H54 (cell line): ENCODE measurements around the gene CCDC171.

ENCODE experiments used
- DNase-seq: peaks from one replicate; pipeline ENCODE4 v3.0.0; 2011; ENCODE audit warnings: low spot score, mixed read lengths; ENCODE audit not compliant: insufficient read length
- FAIRE-seq: peaks from 3 replicates; lab custom pipeline; 2011; peaks lifted over from hg19 to GRCh38; lab: Jason Lieb, UNC
- POLR2A ChIP-seq: IDR thresholded peaks from 2 replicates; pipeline ENCODE4 v1.6.1; 2011; ENCODE audit warnings: low read depth, mild to moderate bottlenecking, low read length

The CCDC171 gene

GRCh38 chr9:15837079-15837679, 284.3 kb downstream of the CCDC171 start:
- peak; percentile 12 for DNase-seq
- TF ChIP-seq POLR2A = no peak
- peak; percentile 94 for FAIRE-seq

GRCh38 chr9:15842051-15842450, 289.2 kb downstream of the CCDC171 start:
- FAIRE-seq = no peak
- TF ChIP-seq POLR2A = no peak
- no peak for DNase-seq

- FAIRE-seq (no peak), DNase-seq (no peak)
- TF ChIP-seq POLR2A = no peak
These were observed 290.5 kb downstream of the CCDC171 start for GRCh38 chr9:15843316-15843715.

GRCh38 chr9:15843931-15844330, 291.1 kb downstream of the CCDC171 start:
- TF ChIP-seq POLR2A = no peak
- DNase-seq (no peak), FAIRE-seq (no peak)

- DNase-seq (no peak), FAIRE-seq (no peak)
- TF ChIP-seq POLR2A = no peak
These were observed 293.8 kb downstream of the CCDC171 start for GRCh38 chr9:15846611-15847010.

GRCh38 chr9:15849871-15850270, 297.0 kb downstream of the CCDC171 start:
- no peak for DNase-seq
- TF ChIP-seq POLR2A = no peak
- FAIRE-seq = no peak

GRCh38 chr9:15851766-15852165, 298.9 kb downstream of the CCDC171 start:
- TF ChIP-seq POLR2A = no peak
- no peak for DNase-seq
- FAIRE-seq = no peak

- TF ChIP-seq POLR2A = no peak
- DNase-seq (no peak), FAIRE-seq (no peak)
These were observed 303.7 kb downstream of the CCDC171 start for GRCh38 chr9:15856591-15856990.

- DNase-seq (no peak), FAIRE-seq (no peak)
- TF ChIP-seq POLR2A = no peak
These were observed 314.5 kb downstream of the CCDC171 start for GRCh38 chr9:15867334-15867733.

- TF ChIP-seq POLR2A = no peak
- no peak for DNase-seq
- FAIRE-seq = no peak
These were observed 315.1 kb downstream of the CCDC171 start for GRCh38 chr9:15867988-15868387.

GRCh38 chr9:15873573-15874177, 320.8 kb downstream of the CCDC171 start:
- peak; percentile 68 for FAIRE-seq
- no peak for DNase-seq
- no peak for TF ChIP-seq POLR2A

GRCh38 chr9:15882328-15882727, 329.5 kb downstream of the CCDC171 start:
- FAIRE-seq (no peak), DNase-seq (no peak)
- no peak for TF ChIP-seq POLR2A

- FAIRE-seq = no peak
- TF ChIP-seq POLR2A = no peak
- no peak for DNase-seq
These were observed 330.0 kb downstream of the CCDC171 start for GRCh38 chr9:15882883-15883282.

GRCh38 chr9:15885464-15885863, 332.6 kb downstream of the CCDC171 start:
- no peak for DNase-seq
- FAIRE-seq = no peak
- no peak for TF ChIP-seq POLR2A

GRCh38 chr9:15889555-15889954, 336.7 kb downstream of the CCDC171 start:
- FAIRE-seq (no peak), DNase-seq (no peak)
- no peak for TF ChIP-seq POLR2A
